Mesendoderm (in vitro differentiated cells): ENCODE data around the gene NRG3.

Source experiments
- DNase-seq: peaks from one replicate; pipeline ENCODE4 v3.0.0; 2013
- H2AK5ac ChIP-seq: 2 replicates; pipeline ENCODE4 v1.6.1; 2013; ENCODE audit warnings: low read length, inconsistent platforms
- H2BK120ac ChIP-seq: 2 replicates; pipeline ENCODE4 v1.6.1; 2013; ENCODE audit warnings: low read depth, mild to moderate bottlenecking, low read length, moderate library complexity, mixed read lengths
- H2BK15ac ChIP-seq: replicated peaks from 2 replicates; pipeline ENCODE4 v1.6.1; 2013; ENCODE audit warnings: low read depth, mild to moderate bottlenecking, moderate library complexity
- H2BK5ac ChIP-seq: 2 replicates; pipeline ENCODE4 v1.6.1; 2013; ENCODE audit warnings: low read length, inconsistent platforms
- H3K18ac ChIP-seq: 2 replicates; pipeline ENCODE4 v1.6.1; 2013; ENCODE audit warnings: mild to moderate bottlenecking, low read length, mixed read lengths
- H3K23ac ChIP-seq: one replicate; pipeline ENCODE4 v1.6.1; 2013; ENCODE audit warnings: low read length
- H3K27ac ChIP-seq: 2 replicates; pipeline ENCODE4 v1.5.1; 2013; ENCODE audit warnings: low read depth, mild to moderate bottlenecking, inconsistent platforms, low read length, moderate library complexity
- H3K27me3 ChIP-seq: 2 replicates; pipeline ENCODE4 v1.6.1; 2013; ENCODE audit warnings: low read length, control low read depth, mild to moderate bottlenecking, inconsistent platforms; ENCODE audit not compliant: insufficient read depth, poor library complexity
- H3K36me3 ChIP-seq: 2 replicates; pipeline ENCODE4 v1.6.1; 2013; ENCODE audit warnings: low read length, inconsistent platforms; ENCODE audit not compliant: control insufficient read depth, insufficient read depth
- H3K4ac ChIP-seq: one replicate; pipeline ENCODE4 v1.6.1; 2013; ENCODE audit warnings: low read depth, mild to moderate bottlenecking, low read length, moderate library complexity
- H3K4me1 ChIP-seq: 2 replicates; pipeline ENCODE4 v1.6.1; 2013; ENCODE audit warnings: low read depth, low read length, inconsistent platforms; ENCODE audit not compliant: control insufficient read depth
- H3K4me2 ChIP-seq: 2 replicates; pipeline ENCODE4 v1.6.1; 2013; ENCODE audit warnings: low read length
- H3K4me3 ChIP-seq: 2 replicates; pipeline ENCODE4 v1.5.1; 2013; ENCODE audit warnings: mild to moderate bottlenecking, low read length
- H3K56ac ChIP-seq: one replicate; pipeline ENCODE4 v1.6.1; 2013; ENCODE audit warnings: low read length
- H3K79me1 ChIP-seq: 2 replicates; pipeline ENCODE4 v1.6.1; 2013; ENCODE audit warnings: low read length, inconsistent platforms
- H3K79me2 ChIP-seq: 2 replicates; pipeline ENCODE4 v1.6.1; 2013; ENCODE audit warnings: mild to moderate bottlenecking, low read length; ENCODE audit not compliant: control insufficient read depth, insufficient read depth
- H3K9ac ChIP-seq: 2 replicates; pipeline ENCODE4 v1.6.1; 2013; ENCODE audit warnings: low read length, inconsistent platforms
- H4K5ac ChIP-seq: one replicate; pipeline ENCODE4 v1.6.1; 2013; ENCODE audit warnings: low read length
- H4K8ac ChIP-seq: one replicate; pipeline ENCODE4 v1.6.1; 2013; ENCODE audit warnings: low read depth, mild to moderate bottlenecking, control low read depth, low read length, moderate library complexity
- WGBS: extraction: QIAGEN DNeasy Blood & Tissue Kit; methylation state at CpG from one replicate; pipeline ENCODE4 v1.1.7; 2013; ENCODE audit warnings: low lambda C conversion rate, missing lambda C conversion rate; ENCODE audit not compliant: insufficient coverage; ENCODE audit errors: extremely low coverage; 5-methylcytosine and 5-hydroxymethylcytosine counted together

The NRG3 gene

DNA sequence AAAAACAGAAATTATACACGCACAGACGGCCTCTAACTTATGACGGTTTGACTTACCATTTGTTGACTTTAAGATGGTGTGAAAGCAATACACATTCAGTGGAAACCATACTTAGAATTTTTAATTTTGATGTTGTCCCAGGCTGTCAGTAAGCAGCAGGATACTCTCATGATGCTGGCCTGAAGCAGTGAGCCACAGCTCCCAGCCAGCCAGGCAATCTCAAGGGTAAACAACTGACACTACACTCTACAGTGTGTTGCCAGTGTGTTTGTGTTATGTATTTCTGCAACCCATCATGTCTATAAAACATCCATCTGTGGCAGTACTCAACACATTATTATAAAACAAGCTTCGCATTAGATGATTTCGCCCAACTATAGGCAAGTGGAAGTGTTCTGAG lies 747.5 kb downstream of the NRG3 start:
- Histone ChIP-seq H3K4ac (no peak overlapping the region), H3K23ac (no peak overlapping the region), H3K18ac (no peak overlapping the region), H4K5ac (no peak overlapping the region), H3K4me1 (no peaks in the 10 kb centered on the region), H2AK5ac (no peak overlapping the region), H4K8ac (no peak overlapping the region), H3K27ac (no peak overlapping the region), H3K79me2 (no peaks in the 10 kb centered on the region), H3K4me2 (no peak overlapping the region), H3K27me3 (no peaks in the 10 kb centered on the region), H2BK5ac (no peak overlapping the region), H3K79me1 (no peaks in the 10 kb centered on the region), H3K4me3 (no peak overlapping the region), H2BK120ac (peak overlapping the region; percentile 45), H3K36me3 (no peaks in the 10 kb centered on the region), H3K9ac (no peak overlapping the region), H3K56ac (no peak overlapping the region), H2BK15ac (no peak overlapping the region)
- DNase-seq: no peak
- WGBS: no CpG with 5 or more reads among the region's 5 CpGs

DNA sequence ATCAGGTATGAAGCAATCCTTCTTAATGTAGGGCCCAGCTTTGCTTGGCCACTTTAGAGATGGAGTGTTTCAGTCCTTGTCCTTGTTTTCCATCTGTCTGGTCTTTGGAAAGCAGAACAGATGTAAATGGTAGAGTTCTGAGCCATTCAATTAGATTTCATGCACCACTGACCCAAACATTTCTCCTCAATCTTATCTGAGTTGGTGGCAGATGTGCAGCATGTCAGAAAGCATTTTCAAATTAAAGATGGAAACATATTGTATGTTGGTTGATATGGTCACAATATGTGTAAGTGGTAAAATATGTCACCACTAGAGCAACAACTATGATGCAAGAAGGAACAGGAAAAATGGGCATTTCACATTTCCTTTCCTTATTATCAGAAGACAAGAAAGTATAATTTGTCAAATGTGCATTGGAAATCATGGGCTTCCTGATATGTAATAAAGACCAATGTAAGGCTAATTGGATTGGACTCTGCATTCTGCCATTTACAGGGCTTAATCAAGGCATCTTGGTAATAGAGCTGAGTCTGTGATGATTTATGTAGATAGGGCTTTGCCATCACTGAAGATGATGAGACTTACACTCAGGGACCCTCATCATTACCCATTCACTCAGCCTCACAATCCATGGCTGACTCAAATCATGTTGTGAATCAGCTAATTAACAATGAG lies 750.7 kb downstream of the NRG3 start:
- Histone ChIP-seq H4K8ac (no peak overlapping the region), H2BK120ac (no peak overlapping the region), H2AK5ac (no peak overlapping the region), H3K79me2 (no peaks in the 10 kb centered on the region), H4K5ac (no peak overlapping the region), H3K4me1 (no peaks in the 10 kb centered on the region), H3K36me3 (no peaks in the 10 kb centered on the region), H3K23ac (no peak overlapping the region), H3K9ac (no peak overlapping the region), H3K79me1 (no peaks in the 10 kb centered on the region), H3K4me3 (no peak overlapping the region), H3K27me3 (no peaks in the 10 kb centered on the region), H3K4me2 (no peak overlapping the region), H2BK5ac (no peak overlapping the region), H2BK15ac (no peak overlapping the region), H3K27ac (no peak overlapping the region), H3K56ac (no peak overlapping the region), H3K4ac (no peak overlapping the region), H3K18ac (no peak overlapping the region)
- no peak for DNase-seq

DNA sequence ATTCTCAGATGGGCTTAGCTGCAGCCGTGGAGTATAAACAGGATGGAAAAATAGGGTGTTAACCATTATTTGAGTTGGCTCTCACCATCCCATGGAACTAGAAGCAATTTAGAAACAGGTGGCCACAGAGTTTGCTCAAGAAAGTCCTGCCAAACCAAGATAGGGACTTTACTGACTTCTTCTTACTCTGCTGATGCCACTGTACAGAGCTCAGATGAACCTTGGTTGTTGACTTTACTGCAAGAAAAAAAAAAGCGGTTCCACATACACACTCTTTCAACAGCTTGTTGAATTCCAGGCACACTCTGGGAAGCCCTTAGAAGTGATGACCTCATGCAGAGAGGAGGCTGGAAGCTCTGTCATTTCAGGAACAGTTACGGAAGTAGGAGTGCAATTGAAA lies 753.4 kb downstream of the NRG3 start:
- Histone ChIP-seq H3K79me1 (no peaks in the 10 kb centered on the region), H3K4me1 (no peaks in the 10 kb centered on the region), H2BK15ac (no peak overlapping the region), H3K27me3 (no peaks in the 10 kb centered on the region), H3K9ac (no peak overlapping the region), H2AK5ac (no peak overlapping the region), H3K4me2 (no peak overlapping the region), H3K79me2 (no peaks in the 10 kb centered on the region), H4K8ac (no peak overlapping the region), H4K5ac (no peak overlapping the region), H2BK120ac (no peak overlapping the region), H3K18ac (no peak overlapping the region), H3K56ac (no peak overlapping the region), H3K4me3 (no peak overlapping the region), H2BK5ac (no peak overlapping the region), H3K36me3 (no peaks in the 10 kb centered on the region), H3K23ac (no peak overlapping the region), H3K4ac (no peak overlapping the region), H3K27ac (no peak overlapping the region)
- peak; percentile 38 for DNase-seq
- no CpG with 5 or more reads among the region's 3 CpGs for WGBS

DNA sequence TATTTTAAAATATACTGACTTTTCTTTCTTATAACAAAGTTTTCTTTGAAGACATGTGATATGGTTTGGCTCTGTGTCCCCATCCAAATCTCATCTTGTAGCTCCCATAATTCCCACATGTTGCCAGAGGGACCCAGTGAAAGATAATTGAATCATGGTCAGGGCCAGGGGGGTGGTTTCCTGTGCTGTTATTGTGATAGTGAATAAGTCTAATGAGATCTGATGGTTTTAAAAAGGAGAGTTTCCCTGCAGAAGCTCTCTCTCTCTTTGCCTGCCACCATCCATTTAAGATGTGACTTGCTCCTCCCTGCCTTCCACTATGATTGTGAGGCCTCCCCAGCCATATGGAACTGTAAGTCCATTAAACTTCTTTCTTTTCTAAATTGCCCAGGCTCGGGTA lies 768.1 kb downstream of the NRG3 start:
- Histone ChIP-seq H4K5ac (no peak overlapping the region), H3K4me3 (no peak overlapping the region), H4K8ac (no peak overlapping the region), H3K79me2 (no peaks in the 10 kb centered on the region), H2BK5ac (no peak overlapping the region), H3K79me1 (no peaks in the 10 kb centered on the region), H3K4me2 (no peak overlapping the region), H3K27me3 (no peaks in the 10 kb centered on the region), H3K27ac (no peak overlapping the region), H3K36me3 (no peaks in the 10 kb centered on the region), H3K18ac (no peak overlapping the region), H2BK120ac (no peak overlapping the region), H3K4me1 (no peaks in the 10 kb centered on the region), H3K9ac (no peak overlapping the region), H3K4ac (no peak overlapping the region), H2BK15ac (no peak overlapping the region), H3K23ac (no peak overlapping the region), H2AK5ac (no peak overlapping the region), H3K56ac (no peak overlapping the region)
- no peak for DNase-seq
- WGBS: no CpG with 5 or more reads among the region's 1 CpG

DNA sequence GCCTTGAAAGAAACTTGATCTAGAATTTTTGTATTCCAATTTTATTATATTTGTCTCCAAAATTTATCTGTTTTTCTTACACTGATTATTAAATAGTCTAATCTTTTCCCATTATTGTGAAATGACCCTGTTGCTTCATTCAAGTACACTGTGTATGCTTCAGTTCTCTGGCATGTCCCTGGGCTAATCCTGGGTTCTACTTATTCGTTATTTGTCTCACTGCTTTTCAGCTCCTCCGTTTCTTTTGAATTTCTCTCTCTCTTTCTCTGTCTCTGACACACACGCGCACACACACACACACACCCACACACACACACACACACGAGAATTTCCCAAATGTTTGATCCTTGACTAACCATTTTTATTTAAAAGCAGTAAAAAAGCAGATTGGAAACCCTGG lies 768.6 kb downstream of the NRG3 start:
- Histone ChIP-seq H2AK5ac (no peak overlapping the region), H3K4ac (no peak overlapping the region), H3K79me1 (no peaks in the 10 kb centered on the region), H3K9ac (no peak overlapping the region), H2BK15ac (no peak overlapping the region), H3K36me3 (no peaks in the 10 kb centered on the region), H4K8ac (no peak overlapping the region), H3K4me2 (no peak overlapping the region), H3K18ac (no peak overlapping the region), H3K27me3 (no peaks in the 10 kb centered on the region), H3K56ac (no peak overlapping the region), H3K4me3 (no peak overlapping the region), H3K4me1 (no peaks in the 10 kb centered on the region), H2BK5ac (no peak overlapping the region), H4K5ac (no peak overlapping the region), H3K79me2 (no peaks in the 10 kb centered on the region), H3K23ac (no peak overlapping the region), H2BK120ac (no peak overlapping the region), H3K27ac (no peak overlapping the region)
- no CpG with 5 or more reads among the region's 5 CpGs for WGBS
- DNase-seq: no peak

DNA sequence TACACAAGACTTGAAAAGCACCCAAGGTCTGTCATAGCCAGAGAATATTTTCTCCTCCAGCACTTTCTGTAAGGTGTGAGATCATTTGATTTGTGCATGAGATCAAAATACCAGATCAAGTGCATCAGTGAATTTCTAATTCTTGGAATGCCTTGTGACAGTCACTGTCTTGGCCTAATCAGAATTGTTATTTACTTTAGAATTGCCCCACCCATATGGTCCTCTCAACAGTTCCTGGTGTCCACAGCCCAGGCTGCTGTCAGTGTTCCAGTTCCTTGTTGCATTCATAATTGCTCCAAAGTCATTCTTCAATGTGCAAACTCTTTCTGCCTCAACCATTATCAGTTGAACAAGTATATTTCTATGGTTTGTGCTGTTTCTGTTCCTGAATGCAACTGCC lies 770.2 kb downstream of the NRG3 start:
- Histone ChIP-seq H3K4me2 (no peak overlapping the region), H2BK120ac (peak overlapping the region; percentile 45), H4K5ac (no peak overlapping the region), H3K79me1 (no peaks in the 10 kb centered on the region), H3K18ac (no peak overlapping the region), H3K27ac (no peak overlapping the region), H2BK15ac (no peak overlapping the region), H4K8ac (no peak overlapping the region), H3K9ac (no peak overlapping the region), H3K4me1 (no peaks in the 10 kb centered on the region), H3K79me2 (no peaks in the 10 kb centered on the region), H3K4ac (no peak overlapping the region), H3K36me3 (no peaks in the 10 kb centered on the region), H2AK5ac (no peak overlapping the region), H3K4me3 (no peak overlapping the region), H3K27me3 (no peaks in the 10 kb centered on the region), H3K23ac (no peak overlapping the region), H3K56ac (no peak overlapping the region), H2BK5ac (no peak overlapping the region)
- no peak for DNase-seq
